Loucy (cell line): ENCODE results near the gene PTPRZ1.

Experiments
- EZH2phosphoT487 ChIP-seq: fragments of 200-600 bp; IDR thresholded peaks from 2 replicates; pipeline ENCODE4 v1.6.1; 2018; ENCODE audit warnings: antibody characterized with exemption, mild to moderate bottlenecking, moderate library complexity, borderline replicate concordance
- TF ChIP-seq, protein P1 (sequence below): fragments of 200-600 bp; sonication (generic); conservative IDR thresholded peaks from 2 replicates; pipeline ENCODE4 v1.5.1; 2014; ENCODE audit warnings: mild to moderate bottlenecking, antibody characterized with exemption, low read length

DNA sequence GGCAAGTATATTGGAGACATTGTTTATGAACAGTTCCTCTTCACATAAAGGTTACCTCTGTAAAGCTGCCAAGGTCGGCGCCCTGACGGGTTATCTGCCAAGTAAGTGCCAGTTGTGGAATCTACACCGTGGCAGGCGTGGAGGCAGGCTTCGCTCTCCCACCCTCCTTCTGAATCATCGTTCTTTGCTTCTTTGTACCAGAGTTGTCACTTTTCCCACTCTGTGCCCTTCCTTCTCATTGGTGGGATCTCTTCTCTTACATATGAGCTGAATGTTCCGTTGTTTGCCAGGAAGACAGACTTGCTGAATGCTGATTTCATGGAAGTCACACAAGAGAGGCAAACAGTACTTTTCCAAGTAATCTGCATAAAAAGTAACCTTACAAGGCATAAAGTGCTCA lies 40.6 kb upstream of the PTPRZ1 start:
- TF ChIP-seq, protein P1, sequence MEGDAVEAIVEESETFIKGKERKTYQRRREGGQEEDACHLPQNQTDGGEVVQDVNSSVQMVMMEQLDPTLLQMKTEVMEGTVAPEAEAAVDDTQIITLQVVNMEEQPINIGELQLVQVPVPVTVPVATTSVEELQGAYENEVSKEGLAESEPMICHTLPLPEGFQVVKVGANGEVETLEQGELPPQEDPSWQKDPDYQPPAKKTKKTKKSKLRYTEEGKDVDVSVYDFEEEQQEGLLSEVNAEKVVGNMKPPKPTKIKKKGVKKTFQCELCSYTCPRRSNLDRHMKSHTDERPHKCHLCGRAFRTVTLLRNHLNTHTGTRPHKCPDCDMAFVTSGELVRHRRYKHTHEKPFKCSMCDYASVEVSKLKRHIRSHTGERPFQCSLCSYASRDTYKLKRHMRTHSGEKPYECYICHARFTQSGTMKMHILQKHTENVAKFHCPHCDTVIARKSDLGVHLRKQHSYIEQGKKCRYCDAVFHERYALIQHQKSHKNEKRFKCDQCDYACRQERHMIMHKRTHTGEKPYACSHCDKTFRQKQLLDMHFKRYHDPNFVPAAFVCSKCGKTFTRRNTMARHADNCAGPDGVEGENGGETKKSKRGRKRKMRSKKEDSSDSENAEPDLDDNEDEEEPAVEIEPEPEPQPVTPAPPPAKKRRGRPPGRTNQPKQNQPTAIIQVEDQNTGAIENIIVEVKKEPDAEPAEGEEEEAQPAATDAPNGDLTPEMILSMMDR = no peak
- TF ChIP-seq EZH2phosphoT487 = no peak
